VCaP (cell line): ENCODE data around the gene OR52K1.
"Not testable (repeated sequence)": the region's sequence is repeated elsewhere in the genome, so short reads cannot be mapped to it uniquely, and the experiment has no call there.

Source experiments
- H3K27ac ChIP-seq: fragments of 450-650 bp; 2 replicates; pipeline ENCODE4 v1.5.1; 2017
- CTCF ChIP-seq: fragments of 450-650 bp; conservative IDR thresholded peaks from 2 replicates; pipeline ENCODE4 v1.5.1; 2017; ENCODE audit warnings: mild to moderate bottlenecking, moderate library complexity

OR52K1 gene

GRCh38 chr11:4466871-4467442, 15.5 kb upstream of the OR52K1 start:
- H3K27ac ChIP-seq = no peak overlapping the region
- no peak for TF ChIP-seq CTCF

- TF ChIP-seq CTCF = no peak
- H3K27ac ChIP-seq = no peak overlapping the region
Observed at GRCh38 chr11:4467811-4468606, 14.4 kb upstream of the OR52K1 start.

- H3K27ac ChIP-seq = no peak overlapping the region
- no peak for TF ChIP-seq CTCF
Observed at GRCh38 chr11:4479644-4480043, 2.8 kb upstream of the OR52K1 start.

- TF ChIP-seq CTCF = no peak
Observed at GRCh38 chr11:4480577-4481239, 1.7 kb upstream of the OR52K1 start.

GRCh38 chr11:4481240-4481582, 1.2 kb upstream of the OR52K1 start:
- H3K27ac ChIP-seq = no peak overlapping the region
- no peak for TF ChIP-seq CTCF

More at GRCh38 chr11:4480577-4481239, 1.7 kb upstream of the OR52K1 start:
- no peak overlapping the region for H3K27ac ChIP-seq

- no peak overlapping the region for H3K27ac ChIP-seq
- no peak for TF ChIP-seq CTCF
Observed at GRCh38 chr11:4484310-4484709, 1.9 kb downstream of the OR52K1 start.

- not testable (repeated sequence) for H3K27ac ChIP-seq
Observed at GRCh38 chr11:4491405-4491804, 9.0 kb downstream of the OR52K1 start.
